Left ventricle myocardium superior (tissue), 1 donor: ENCODE measurements around the gene SERPINB5. TPM values are rescaled to one million over a fixed set of nuclear protein-coding genes. Genes with fewer than 3 reads are reported as not detected.
A peak's percentile ranks its signal among the peaks of the same experiment; 100 is the strongest.
"Not testable (repeated sequence)": the region's sequence is repeated elsewhere in the genome, so short reads cannot be mapped to it uniquely, and the experiment has no call there.

Experiments
- ATAC-seq: fragments of 200-7000 bp; cut with Tn5 transposase; one replicate; pipeline ENCODE4 v1.9.1; 2020; ENCODE audit warnings: mild to moderate bottlenecking, moderate library complexity
- DNase-seq: peaks from one replicate; pipeline ENCODE4 v3.0.0-alpha.2; 2020
- intact Hi-C: fragments of 100-400 bp; cut with micrococcal nuclease; formaldehyde crosslinking; loops from one replicate; pipeline ENCODE4 v1.11.0; 2022
- long read RNA-seq: library from polyadenylated mRNA; unstranded; transcript quantifications from one replicate; pipeline ENCODE4 v2.0.0, GENCODE V29; 2021
- total RNA-seq: library from RNA; stranded (reverse); fragmentation: NEBNext Ultra II Directional; extraction: Animal tissue kit (Norgen Biotek cat#: 25700); gene quantifications from one replicate; pipeline ENCODE4 v1.2.1, GENCODE V29; 2021
- donor health status: DM: no; HTN: yes; CAD: no; lungs with severe emphysema.

Gene SERPINB5
- total RNA-seq: not detected
- long read RNA-seq: 0 reads

DNA sequence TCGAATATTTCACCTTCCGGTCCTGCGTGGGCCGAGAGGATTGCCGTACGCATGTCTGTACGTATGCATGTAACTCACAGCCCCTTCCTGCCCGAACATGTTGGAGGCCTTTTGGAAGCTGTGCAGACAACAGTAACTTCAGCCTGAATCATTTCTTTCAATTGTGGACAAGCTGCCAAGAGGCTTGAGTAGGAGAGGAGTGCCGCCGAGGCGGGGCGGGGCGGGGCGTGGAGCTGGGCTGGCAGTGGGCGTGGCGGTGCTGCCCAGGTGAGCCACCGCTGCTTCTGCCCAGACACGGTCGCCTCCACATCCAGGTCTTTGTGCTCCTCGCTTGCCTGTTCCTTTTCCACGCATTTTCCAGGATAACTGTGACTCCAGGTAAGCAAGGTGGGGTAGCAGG lies at the start of gene SERPINB5:
Gene SERPINB5 (plus strand): TSS at position 291 of the 400 bp plus-strand sequence. CDS start 7,471 bp downstream, outside the sequence.
- ATAC-seq (no peak), DNase-seq (no peak)
- intact Hi-C loops: no loop called here

- no peak for DNase-seq
- intact Hi-C loops: no loop called here
- ATAC-seq: no peak
These were observed 49.2 kb upstream of the SERPINB5 start for GRCh38 chr18:63427558-63427957.

GRCh38 chr18:63430526-63430925 lies 46.2 kb upstream of the SERPINB5 start:
- intact Hi-C loops: loop anchor here (10.0 kb wide), 3 partner anchors 86 to 416 kb away; no protein-coding TSS in a partner anchor
- DNase-seq: no peak
- ATAC-seq: no peak

GRCh38 chr18:63431180-63431579 lies 45.6 kb upstream of the SERPINB5 start:
- intact Hi-C loops: loop anchor here (10.0 kb wide), 3 partner anchors 86 to 416 kb away; no protein-coding TSS in a partner anchor
- ATAC-seq (no peak), DNase-seq (no peak)

GRCh38 chr18:63433334-63433866 lies 43.4 kb upstream of the SERPINB5 start:
- intact Hi-C loops: loop anchor here (10.0 kb wide), 3 partner anchors 89 to 419 kb away; no protein-coding TSS in a partner anchor
- ATAC-seq: peak; percentile 85
- DNase-seq: no peak

GRCh38 chr18:63438181-63438580 lies 38.6 kb upstream of the SERPINB5 start:
- intact Hi-C loops: loop anchor here (10.0 kb wide), 3 partner anchors 93 to 423 kb away; no protein-coding TSS in a partner anchor
- ATAC-seq (no peak), DNase-seq (no peak)

DNA sequence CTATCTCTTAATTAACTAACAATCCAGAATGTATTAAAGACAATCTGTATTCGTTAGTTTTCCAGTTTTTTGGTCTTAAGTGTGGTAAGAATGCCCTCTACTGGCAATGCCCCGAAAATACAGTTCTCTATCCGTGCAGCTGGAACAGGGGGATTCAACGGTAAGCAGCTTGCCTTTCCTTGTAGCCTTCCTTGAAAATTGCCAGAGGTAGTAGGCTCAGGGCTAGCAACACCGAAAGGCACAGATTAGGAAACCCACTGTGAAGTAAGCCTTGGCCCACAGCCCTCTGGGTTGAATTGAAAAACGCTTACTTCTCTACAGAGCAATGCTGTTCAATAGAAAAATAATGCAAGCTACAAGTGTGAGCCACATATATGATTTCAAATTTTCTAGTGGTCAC lies 37.4 kb upstream of the SERPINB5 start:
- ATAC-seq (peak; percentile 71), DNase-seq (no peak)
- intact Hi-C loops: loop anchor here (10.0 kb wide), 3 partner anchors 95 to 425 kb away; no protein-coding TSS in a partner anchor

DNA sequence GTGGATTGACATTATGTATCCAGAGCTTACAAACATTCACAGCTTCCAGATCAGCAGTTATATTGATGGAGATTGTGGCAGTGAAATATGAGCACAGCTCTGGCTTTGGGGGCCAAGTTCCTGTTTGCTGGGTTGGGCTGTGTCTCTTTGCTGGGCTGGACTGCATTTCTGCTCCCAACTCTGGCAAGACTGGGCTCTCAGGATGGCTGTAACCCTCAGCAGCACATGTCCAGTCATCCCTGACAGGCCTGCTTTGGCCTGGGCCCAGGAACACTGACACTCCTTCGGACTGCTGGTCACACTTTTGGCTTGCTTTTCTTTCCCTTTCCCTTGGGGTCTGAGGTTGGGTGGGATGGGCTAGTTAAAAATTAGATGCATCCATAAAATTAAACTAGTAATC lies 36.5 kb upstream of the SERPINB5 start:
- intact Hi-C loops: no loop called here
- DNase-seq (peak; percentile 54), ATAC-seq (peak; percentile 56)

- no peak for ATAC-seq
These were observed 35.9 kb upstream of the SERPINB5 start for GRCh38 chr18:63440881-63441280.

GRCh38 chr18:63443829-63444228 lies 32.9 kb upstream of the SERPINB5 start:
- ATAC-seq (no peak), DNase-seq (no peak)
- intact Hi-C loops: no loop called here

More at GRCh38 chr18:63440881-63441280, 35.9 kb upstream of the SERPINB5 start:
- no peak for DNase-seq
- intact Hi-C loops: no loop called here

DNA sequence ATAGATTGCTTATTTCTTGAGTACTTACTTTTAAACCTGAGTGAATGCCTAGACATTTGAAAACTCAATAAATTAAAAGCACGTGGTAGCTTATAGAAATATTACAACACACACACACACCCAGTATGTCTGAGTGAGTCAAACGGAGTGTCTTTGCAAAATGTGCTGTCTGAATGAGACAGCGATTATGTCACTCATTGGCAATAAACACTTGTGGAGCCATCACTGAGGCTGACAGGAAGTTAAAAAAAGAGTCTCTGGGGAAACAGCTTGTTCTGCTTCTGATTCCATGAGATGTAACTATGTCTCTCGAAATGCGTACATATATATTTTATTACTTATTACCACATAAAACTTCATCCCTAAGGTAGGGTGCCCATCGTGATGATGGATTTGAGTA lies 32.2 kb upstream of the SERPINB5 start:
- DNase-seq (no peak), ATAC-seq (peak; percentile 80)
- intact Hi-C loops: no loop called here

- DNase-seq (no peak), ATAC-seq (no peak)
- intact Hi-C loops: no loop called here
These were observed 31.7 kb upstream of the SERPINB5 start for GRCh38 chr18:63445037-63445436.

- ATAC-seq (no peak), DNase-seq (no peak)
- intact Hi-C loops: no loop called here
These were observed 30.5 kb upstream of the SERPINB5 start for GRCh38 chr18:63446266-63446665.

DNA sequence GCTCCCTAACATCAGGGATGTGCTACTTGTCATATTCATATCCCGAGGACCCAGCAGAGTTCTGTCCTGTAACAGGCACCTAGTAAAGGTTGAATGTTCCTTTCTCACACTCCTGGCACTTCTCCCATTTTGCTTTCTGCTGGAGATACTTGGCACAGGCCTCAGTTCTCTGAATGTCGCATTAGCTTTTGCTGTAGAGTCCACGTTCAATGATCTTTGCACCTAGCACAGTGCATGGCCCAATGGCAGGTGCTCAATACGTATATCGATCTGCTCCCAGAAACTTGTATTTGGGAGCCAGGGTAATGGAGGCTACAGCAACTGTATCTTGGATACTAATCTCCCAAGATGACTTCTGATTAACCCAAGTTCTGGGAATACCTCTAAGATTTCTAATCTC lies 29.7 kb upstream of the SERPINB5 start:
- intact Hi-C loops: no loop called here
- ATAC-seq: no peak
- DNase-seq: no peak

DNA sequence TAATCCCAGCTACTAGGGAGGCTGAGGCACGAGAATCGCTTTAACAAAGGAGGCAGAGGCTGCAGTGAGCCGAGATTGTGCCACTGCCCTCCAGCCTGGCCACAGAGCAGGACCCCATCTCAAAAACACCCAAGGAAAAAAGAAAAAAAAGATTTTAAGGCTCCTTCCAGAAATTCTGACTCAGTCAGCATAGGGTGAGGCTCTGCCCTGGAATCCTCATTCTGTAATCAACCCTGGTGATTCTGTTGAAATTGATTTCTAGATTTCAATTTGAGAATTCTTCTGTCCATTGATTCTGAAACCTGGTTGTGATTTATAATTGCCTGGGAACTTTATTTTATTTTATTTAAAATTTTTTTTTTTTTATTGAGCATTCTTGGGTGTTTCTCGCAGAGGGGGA lies 27.3 kb upstream of the SERPINB5 start:
- intact Hi-C loops: no loop called here
- ATAC-seq (no peak), DNase-seq (no peak)

- DNase-seq (no peak), ATAC-seq (peak; percentile 63)
- intact Hi-C loops: no loop called here
These were observed 24.7 kb upstream of the SERPINB5 start for GRCh38 chr18:63451799-63452660.

GRCh38 chr18:63452751-63453150 lies 24.0 kb upstream of the SERPINB5 start:
- DNase-seq, ATAC-seq, intact Hi-C loops: not testable (repeated sequence)

DNA sequence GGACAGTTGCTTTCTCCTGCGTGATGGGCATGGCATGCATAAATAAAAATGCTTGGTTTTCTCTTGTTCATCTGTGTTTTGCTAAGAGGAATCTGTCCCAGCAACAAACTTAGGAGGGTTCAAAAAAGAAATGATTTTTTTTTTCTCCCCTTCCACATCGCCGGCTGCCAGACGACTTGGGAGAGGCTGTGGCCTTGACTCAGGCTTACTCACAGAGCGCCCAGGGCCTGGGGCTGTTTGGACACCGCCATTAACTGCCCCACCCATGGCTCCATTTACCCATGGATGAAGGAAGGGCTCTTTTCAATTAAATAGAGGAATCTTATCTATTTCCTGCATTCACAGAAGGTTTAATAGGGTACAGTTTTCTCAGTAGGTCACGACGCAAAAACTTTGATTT lies 22.3 kb upstream of the SERPINB5 start:
- ATAC-seq: no peak
- DNase-seq: no peak
- intact Hi-C loops: no loop called here

GRCh38 chr18:63457977-63458376 lies 18.8 kb upstream of the SERPINB5 start:
- DNase-seq: no peak
- intact Hi-C loops: no loop called here
- ATAC-seq: no peak

- no peak for ATAC-seq
- intact Hi-C loops: no loop called here
These were observed 16.3 kb upstream of the SERPINB5 start for GRCh38 chr18:63460414-63460813.

More at GRCh38 chr18:63460414-63460813, 16.3 kb upstream of the SERPINB5 start:
- no peak for DNase-seq
